AG09309 (cell line): ENCODE measurements around the gene GLMN.
A peak's percentile ranks its signal among the peaks of the same experiment; 100 is the strongest.

ENCODE experiments used
- DNase-seq: peaks from one replicate; pipeline ENCODE4 v3.0.0-alpha.2; 2010; ENCODE audit warnings: low read depth
- H3K4me3 ChIP-seq: 2 replicates; pipeline ENCODE4 v1.5.1; 2011; ENCODE audit warnings: mild to moderate bottlenecking, low read depth, low read length, moderate library complexity; ENCODE audit not compliant: control insufficient read depth
- TF ChIP-seq, protein P1 (sequence below): IDR thresholded peaks from 2 replicates; pipeline ENCODE4 v1.5.1; 2011; ENCODE audit warnings: mild to moderate bottlenecking, low read depth, low read length, inconsistent platforms; ENCODE audit not compliant: insufficient read depth, control insufficient read depth; ENCODE audit errors: missing control alignments

Gene GLMN

DNA sequence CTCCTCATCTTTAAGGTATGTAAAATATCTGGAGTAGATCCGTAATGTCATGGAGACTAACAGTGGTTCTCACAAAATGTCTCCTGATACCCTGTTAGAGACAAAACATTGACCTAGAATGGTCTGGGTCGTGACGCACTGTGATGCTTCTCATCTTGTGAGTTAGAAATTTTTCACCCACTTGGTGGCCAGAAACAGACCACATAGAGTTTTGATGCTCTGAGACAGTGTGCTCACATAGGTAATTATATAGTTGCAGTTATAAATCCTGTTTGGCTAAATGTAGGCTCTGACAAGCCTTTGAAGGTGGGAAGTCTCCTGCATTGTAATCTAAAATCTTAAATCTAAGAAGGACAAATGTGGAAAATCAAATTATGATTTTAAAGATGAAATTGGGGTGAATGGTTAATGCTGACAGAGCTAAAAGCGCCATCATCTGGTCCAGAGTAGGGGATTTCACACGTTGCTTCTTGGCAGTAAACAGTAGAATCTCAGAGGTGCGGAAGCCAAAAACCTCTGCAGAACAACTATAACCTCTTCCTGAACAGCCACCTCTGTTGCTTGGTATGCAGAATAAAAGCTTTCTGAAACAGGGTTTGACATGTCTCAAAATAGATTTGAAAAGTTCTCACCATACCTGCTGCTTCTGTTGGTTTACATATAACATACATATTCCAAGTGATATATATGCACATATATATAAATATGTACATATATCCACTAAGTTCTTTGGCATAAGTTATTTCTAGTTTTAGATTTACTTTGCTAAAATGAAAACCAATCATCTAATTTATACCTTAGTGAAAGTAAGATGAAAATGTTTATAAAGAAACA is 17.2 kb upstream of the GLMN start:
- H3K4me3 ChIP-seq: no peak overlapping the region
- no peak for DNase-seq
- TF ChIP-seq, protein P1, sequence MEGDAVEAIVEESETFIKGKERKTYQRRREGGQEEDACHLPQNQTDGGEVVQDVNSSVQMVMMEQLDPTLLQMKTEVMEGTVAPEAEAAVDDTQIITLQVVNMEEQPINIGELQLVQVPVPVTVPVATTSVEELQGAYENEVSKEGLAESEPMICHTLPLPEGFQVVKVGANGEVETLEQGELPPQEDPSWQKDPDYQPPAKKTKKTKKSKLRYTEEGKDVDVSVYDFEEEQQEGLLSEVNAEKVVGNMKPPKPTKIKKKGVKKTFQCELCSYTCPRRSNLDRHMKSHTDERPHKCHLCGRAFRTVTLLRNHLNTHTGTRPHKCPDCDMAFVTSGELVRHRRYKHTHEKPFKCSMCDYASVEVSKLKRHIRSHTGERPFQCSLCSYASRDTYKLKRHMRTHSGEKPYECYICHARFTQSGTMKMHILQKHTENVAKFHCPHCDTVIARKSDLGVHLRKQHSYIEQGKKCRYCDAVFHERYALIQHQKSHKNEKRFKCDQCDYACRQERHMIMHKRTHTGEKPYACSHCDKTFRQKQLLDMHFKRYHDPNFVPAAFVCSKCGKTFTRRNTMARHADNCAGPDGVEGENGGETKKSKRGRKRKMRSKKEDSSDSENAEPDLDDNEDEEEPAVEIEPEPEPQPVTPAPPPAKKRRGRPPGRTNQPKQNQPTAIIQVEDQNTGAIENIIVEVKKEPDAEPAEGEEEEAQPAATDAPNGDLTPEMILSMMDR: no peak

DNA sequence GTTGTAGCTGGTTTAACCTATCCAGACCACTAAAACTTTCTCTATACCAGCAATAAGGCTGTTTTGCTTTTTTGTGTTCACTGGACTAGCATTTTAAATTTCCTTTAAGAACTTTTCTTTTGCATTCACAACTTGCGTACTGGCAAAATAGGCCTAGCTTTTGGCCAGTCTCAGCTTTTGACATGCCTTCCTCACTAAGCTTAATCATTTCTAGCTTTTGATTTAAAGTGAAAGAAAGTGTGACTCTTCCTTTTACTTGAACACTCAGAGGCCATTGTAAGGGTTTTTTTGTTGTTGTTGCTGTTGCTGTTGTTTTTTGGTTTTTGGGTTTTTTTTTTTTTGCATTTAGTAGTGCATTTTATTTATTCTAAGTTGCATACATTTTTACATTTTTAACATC is 15.2 kb upstream of the GLMN start:
- H3K4me3 ChIP-seq: no peak overlapping the region
- DNase-seq: no peak
- TF ChIP-seq, protein P1: no peak

DNA sequence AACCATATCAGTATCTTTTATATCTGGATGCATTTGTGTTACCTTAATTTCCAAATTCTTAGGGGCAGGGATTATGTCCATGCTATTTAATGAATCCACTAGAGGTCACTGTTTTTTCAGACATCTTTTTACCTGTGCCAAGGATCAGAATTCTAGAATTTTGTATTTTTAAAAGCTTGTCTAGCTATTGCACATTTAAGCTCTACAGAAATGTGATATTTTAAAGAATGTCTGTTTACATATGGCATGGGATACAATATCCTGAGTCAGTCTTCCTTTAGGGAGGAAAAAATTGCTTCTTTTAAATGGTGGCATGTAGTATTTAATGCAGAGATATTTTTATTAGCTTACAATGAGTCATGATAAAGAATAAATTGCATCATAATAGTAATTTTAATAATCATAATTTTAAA is 11.4 kb upstream of the GLMN start:
- TF ChIP-seq, protein P1: peak; percentile 44
- no peak for DNase-seq
- H3K4me3 ChIP-seq: no peak overlapping the region

DNA sequence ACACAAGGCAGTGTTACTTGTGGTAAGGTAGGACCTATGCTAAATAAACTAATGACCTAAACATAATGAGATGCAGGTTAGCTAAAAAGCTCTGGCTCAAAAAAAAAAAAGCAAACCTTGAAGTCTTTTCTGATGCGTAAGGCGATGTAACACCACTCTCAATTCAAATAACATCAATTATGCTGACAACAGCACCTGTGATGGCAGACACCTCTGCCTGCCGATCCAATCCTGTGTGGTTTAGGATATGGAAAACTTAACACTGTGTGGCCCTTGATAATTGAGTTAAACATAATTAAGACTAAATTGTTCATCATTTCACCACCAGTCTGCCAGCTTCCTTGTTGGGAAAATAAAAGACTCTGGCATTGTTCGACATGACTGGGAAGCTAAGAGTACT is 9.2 kb upstream of the GLMN start:
- TF ChIP-seq, protein P1: no peak
- DNase-seq: no peak
- no peak overlapping the region for H3K4me3 ChIP-seq

DNA sequence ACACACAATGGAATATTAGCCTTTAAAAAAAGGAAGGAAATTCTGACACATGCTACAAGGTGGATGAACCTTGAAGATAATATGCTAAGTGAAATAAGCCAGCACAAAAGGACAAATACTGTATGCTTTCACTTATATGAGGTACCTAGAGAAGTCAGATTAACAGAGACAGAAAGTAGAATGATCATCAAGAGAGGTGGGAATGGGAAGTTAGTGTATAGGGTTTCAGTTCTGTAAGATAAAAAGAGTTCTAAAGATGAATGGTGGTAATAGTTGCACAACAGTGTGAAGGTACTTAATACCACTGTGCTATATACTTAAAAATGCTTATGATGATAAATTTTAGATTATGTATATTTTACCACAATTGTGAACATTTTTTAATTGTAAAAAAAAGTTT is 7.2 kb upstream of the GLMN start:
- H3K4me3 ChIP-seq: no peak overlapping the region
- DNase-seq: no peak
- TF ChIP-seq, protein P1: no peak

DNA sequence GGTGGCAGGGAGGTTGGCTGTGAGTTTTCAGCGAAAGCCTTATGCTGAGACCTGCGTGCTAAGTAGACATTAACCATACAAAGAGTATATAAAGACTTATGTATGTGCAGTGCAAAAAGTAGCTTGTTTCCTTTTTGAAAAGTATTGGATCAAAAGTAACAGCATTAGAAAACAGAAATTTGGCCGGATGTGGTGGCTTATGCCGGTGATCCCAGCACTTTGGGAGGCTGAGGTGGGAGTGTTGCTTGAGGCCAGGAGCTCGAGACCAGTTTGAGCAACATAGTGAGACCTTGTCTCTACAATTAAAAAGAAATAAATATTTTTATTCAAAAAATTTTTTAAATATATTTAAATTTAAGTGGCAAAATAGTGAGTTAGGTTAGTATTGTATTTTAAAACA is 2.2 kb upstream of the GLMN start:
- H3K4me3 ChIP-seq: no peak overlapping the region
- no peak for DNase-seq
- TF ChIP-seq, protein P1: no peak
